Bronchial epithelial cell (primary cell): ENCODE measurements around the gene ADGRV1. TPM values are rescaled to one million over a fixed set of nuclear protein-coding genes. Genes with fewer than 3 reads are reported as not detected.

Experiments used
- DNase-seq: peaks from one replicate; pipeline ENCODE4 v3.0.0-alpha.2; 2010; ENCODE audit warnings: low read depth
- FAIRE-seq: peaks from 2 replicates; lab custom pipeline; 2011; peaks lifted over from hg19 to GRCh38; lab: Jason Lieb, UNC
- H3K27me3 ChIP-seq: 2 replicates; pipeline ENCODE4 v1.5.1; 2011; ENCODE audit warnings: low read length; ENCODE audit not compliant: control insufficient read depth, insufficient read depth
- H3K36me3 ChIP-seq: 2 replicates; pipeline ENCODE4 v1.5.1; 2011; ENCODE audit warnings: low read length; ENCODE audit not compliant: control insufficient read depth, insufficient read depth
- H3K4me3 ChIP-seq: 2 replicates; pipeline ENCODE4 v1.5.1; 2011; ENCODE audit warnings: mild to moderate bottlenecking, low read depth, low read length, control low read depth
- CTCF ChIP-seq: IDR thresholded peaks from 2 replicates; pipeline ENCODE4 v1.5.1; 2011; ENCODE audit warnings: mild to moderate bottlenecking, moderate library complexity, low read length, control low read depth, inconsistent platforms; ENCODE audit not compliant: insufficient read depth, severe bottlenecking
- total RNA-seq: library from RNA; depleted of rRNA; stranded (reverse); fragments of >200 nt; gene quantifications from 2 replicates; pipeline ENCODE4 v1.2.1, GENCODE V29; 2014

The ADGRV1 gene
- total RNA-seq, 1 donor from 2014 or later, result 1.6 TPM

GRCh38 chr5:90987726-90988125, 429.1 kb downstream of the ADGRV1 start:
- Histone ChIP-seq H3K4me3 (no peak overlapping the region), H3K36me3 (no peaks in the 10 kb centered on the region), H3K27me3 (no peaks in the 10 kb centered on the region)
- TF ChIP-seq CTCF, result no peak
- FAIRE-seq (no peak), DNase-seq (no peak)

- DNase-seq, result no peak
- H3K27me3 ChIP-seq, result no peaks in the 10 kb centered on the region
- H3K36me3 ChIP-seq, result no peaks in the 10 kb centered on the region
- no peak for TF ChIP-seq CTCF
- no peak for FAIRE-seq
- H3K4me3 ChIP-seq, result no peak overlapping the region
Measured at GRCh38 chr5:90991201-90991600, 432.6 kb downstream of the ADGRV1 start.

GRCh38 chr5:90994796-90995195, 436.2 kb downstream of the ADGRV1 start:
- DNase-seq, result peak; percentile 90

GRCh38 chr5:90996089-90996488, 437.5 kb downstream of the ADGRV1 start:
- DNase-seq (no peak), FAIRE-seq (no peak)
- no peak for TF ChIP-seq CTCF
- Histone ChIP-seq H3K4me3 (no peak overlapping the region), H3K36me3 (no peaks in the 10 kb centered on the region), H3K27me3 (no peaks in the 10 kb centered on the region)

More at GRCh38 chr5:90994796-90995195, 436.2 kb downstream of the ADGRV1 start:
- no peak for TF ChIP-seq CTCF
- Histone ChIP-seq H3K4me3 (no peak overlapping the region), H3K27me3 (no peaks in the 10 kb centered on the region), H3K36me3 (no peaks in the 10 kb centered on the region)
- FAIRE-seq, result no peak

GRCh38 chr5:90997082-90997481, 438.5 kb downstream of the ADGRV1 start:
- H3K4me3 ChIP-seq, result no peak overlapping the region
- H3K27me3 ChIP-seq, result no peaks in the 10 kb centered on the region
- TF ChIP-seq CTCF, result no peak
- FAIRE-seq (no peak), DNase-seq (no peak)
- H3K36me3 ChIP-seq, result no peaks in the 10 kb centered on the region

GRCh38 chr5:91000743-91001142, 442.1 kb downstream of the ADGRV1 start:
- FAIRE-seq, result no peak
- Histone ChIP-seq H3K27me3 (no peaks in the 10 kb centered on the region), H3K4me3 (no peak overlapping the region), H3K36me3 (no peaks in the 10 kb centered on the region)
- no peak for TF ChIP-seq CTCF
- no peak for DNase-seq
